BJ (cell line): Measurements from ENCODE around the gene PKLR. TPM values are rescaled to one million over a fixed set of nuclear protein-coding genes. Genes with fewer than 3 reads are reported as not detected.
A peak's percentile ranks its signal among the peaks of the same experiment; 100 is the strongest.

Experiments used
- CTCF ChIA-PET: fragments of 350-600 bp; formaldehyde crosslinking; extraction: SDS; loops from one replicate; lab custom pipeline; 2021; ENCODE audit warnings: antibody characterized with exemption, inconsistent platforms; lab: Yijun Ruan, JAX
- POLR2A ChIA-PET: fragments of 300-600 bp; sonication (Branson Sonifier 250); formaldehyde crosslinking; extraction: SDS; loops from one replicate; lab custom pipeline; 2021; ENCODE audit warnings: antibody characterized with exemption; lab: Charles Lee
- DNase-seq: peaks from one replicate; pipeline ENCODE4 v3.0.0-alpha.2; 2011; ENCODE audit warnings: low read depth
- H3K27me3 ChIP-seq: 2 replicates; pipeline ENCODE4 v1.6.0; 2011; ENCODE audit warnings: low read length; ENCODE audit not compliant: control insufficient read depth, insufficient read depth
- H3K36me3 ChIP-seq: 2 replicates; pipeline ENCODE4 v1.5.1; 2011; ENCODE audit warnings: low read length; ENCODE audit not compliant: control insufficient read depth, insufficient read depth
- H3K4me3 ChIP-seq: 2 replicates; pipeline ENCODE4 v1.5.1; 2011; ENCODE audit warnings: low read depth, mild to moderate bottlenecking, control low read depth, low read length
- polyA plus RNA-seq: library from polyadenylated mRNA; depleted of rRNA; stranded (reverse); fragments of >200 nt; gene quantifications from 2 replicates; pipeline ENCODE4 v1.2.3, GENCODE V29; 2011
- TF ChIP-seq, protein P1 (sequence below): IDR thresholded peaks from 2 replicates; pipeline ENCODE4 v1.5.1; 2011; ENCODE audit warnings: low read depth, mild to moderate bottlenecking, control low read depth, inconsistent platforms, low read length, moderate library complexity; ENCODE audit not compliant: insufficient read depth

PKLR gene
- polyA plus RNA-seq, 1 experiment = 0.02 TPM

GRCh38 chr1:155327981-155328380, 26.7 kb upstream of the PKLR start:
- Histone ChIP-seq H3K36me3 (peaks cover 14% of the 10 kb centered on the region), H3K4me3 (no peak overlapping the region), H3K27me3 (no peaks in the 10 kb centered on the region)
- ChIA-PET POLR2A (no interaction called here), CTCF (interaction anchor here (1.0 to 3.6 kb wide), 2 partner anchors 78 to 134 kb away, joined by 3 to 26 read pairs; no protein-coding TSS in a partner anchor)
- TF ChIP-seq, protein P1, sequence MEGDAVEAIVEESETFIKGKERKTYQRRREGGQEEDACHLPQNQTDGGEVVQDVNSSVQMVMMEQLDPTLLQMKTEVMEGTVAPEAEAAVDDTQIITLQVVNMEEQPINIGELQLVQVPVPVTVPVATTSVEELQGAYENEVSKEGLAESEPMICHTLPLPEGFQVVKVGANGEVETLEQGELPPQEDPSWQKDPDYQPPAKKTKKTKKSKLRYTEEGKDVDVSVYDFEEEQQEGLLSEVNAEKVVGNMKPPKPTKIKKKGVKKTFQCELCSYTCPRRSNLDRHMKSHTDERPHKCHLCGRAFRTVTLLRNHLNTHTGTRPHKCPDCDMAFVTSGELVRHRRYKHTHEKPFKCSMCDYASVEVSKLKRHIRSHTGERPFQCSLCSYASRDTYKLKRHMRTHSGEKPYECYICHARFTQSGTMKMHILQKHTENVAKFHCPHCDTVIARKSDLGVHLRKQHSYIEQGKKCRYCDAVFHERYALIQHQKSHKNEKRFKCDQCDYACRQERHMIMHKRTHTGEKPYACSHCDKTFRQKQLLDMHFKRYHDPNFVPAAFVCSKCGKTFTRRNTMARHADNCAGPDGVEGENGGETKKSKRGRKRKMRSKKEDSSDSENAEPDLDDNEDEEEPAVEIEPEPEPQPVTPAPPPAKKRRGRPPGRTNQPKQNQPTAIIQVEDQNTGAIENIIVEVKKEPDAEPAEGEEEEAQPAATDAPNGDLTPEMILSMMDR = no peak
- DNase-seq = no peak

DNA sequence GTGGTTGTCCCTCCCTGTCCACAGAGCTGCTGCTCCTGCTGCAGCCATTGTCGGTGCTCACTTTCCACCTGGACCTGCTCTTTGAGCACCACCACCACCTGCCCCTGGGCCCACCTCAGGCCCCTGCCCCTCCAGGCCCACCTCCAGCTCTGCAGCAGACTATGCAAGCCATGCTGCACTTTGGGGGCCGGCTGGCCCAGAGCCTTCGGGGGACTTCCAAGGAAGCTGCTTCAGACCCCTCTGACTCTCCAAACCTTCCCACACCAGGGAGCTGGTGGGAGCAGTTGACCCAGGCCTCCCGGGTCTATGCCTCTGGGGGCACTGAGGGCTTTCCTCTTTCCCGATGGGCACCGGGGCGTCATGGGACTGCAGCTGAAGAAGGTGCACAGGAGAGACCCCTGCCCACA, 25.4 kb upstream of the PKLR start:
- POLR2A ChIA-PET = no interaction called here
- Histone ChIP-seq H3K27me3 (no peaks in the 10 kb centered on the region), H3K36me3 (peaks cover 14% of the 10 kb centered on the region), H3K4me3 (no peak overlapping the region)
- CTCF ChIA-PET = interaction anchor here (3.6 kb wide), 1 partner anchor 76 kb away, joined by 26 read pairs; no protein-coding TSS in a partner anchor
- no peak for DNase-seq
- TF ChIP-seq, protein P1 = no peak

DNA sequence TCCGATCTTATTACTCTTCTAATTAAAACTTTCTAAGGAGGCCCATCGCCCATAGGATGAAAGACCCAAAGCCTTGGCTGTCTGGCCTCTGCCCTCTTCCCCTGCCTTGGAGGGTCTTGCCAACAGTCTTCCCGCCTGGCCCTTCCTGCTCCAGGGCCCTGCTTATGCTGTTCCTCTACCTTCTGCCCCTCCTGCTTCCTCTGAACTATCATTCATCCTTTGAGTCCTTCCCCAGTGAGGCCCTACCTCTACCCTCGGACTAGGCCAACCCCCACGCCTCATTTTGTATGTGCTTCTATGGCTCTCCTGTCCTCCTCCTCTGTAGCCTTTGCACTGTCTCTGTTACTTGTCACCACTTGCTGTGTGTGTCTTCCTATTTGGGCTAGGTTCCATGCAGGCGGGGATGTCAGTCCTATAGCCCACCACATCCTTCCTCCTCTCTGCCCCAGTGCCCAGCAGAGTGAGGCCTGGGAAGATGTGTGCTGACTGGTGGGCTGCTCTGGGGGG, 24.8 kb upstream of the PKLR start:
- no peak overlapping the region for H3K4me3 ChIP-seq
- peaks cover 12% of the 10 kb centered on the region for H3K36me3 ChIP-seq
- TF ChIP-seq, protein P1 = no peak
- no peaks in the 10 kb centered on the region for H3K27me3 ChIP-seq
- ChIA-PET POLR2A (no interaction called here), CTCF (interaction anchor here (1.3 to 3.6 kb wide), 2 partner anchors 9 to 76 kb away, joined by 3 to 26 read pairs; no protein-coding TSS in a partner anchor)
- no peak for DNase-seq

DNA sequence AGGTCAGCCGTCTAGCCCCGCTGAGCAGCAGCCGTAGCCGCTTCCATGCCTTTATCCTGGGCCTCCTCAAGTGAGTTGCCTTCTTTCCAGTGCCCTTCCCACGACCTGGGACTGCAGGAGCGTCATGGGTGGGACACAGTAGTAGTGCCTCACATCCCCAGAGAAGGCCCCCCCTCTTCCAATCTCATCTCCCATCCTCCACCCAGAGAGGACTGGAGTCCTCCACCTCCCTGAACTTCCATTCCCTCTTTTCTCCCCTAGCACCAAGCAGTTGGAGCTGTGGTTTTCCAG, 24.3 kb upstream of the PKLR start:
- CTCF ChIA-PET = interaction anchor here (0.9 to 4.3 kb wide), 5 partner anchors 9 to 82 kb away, joined by 3 to 54 read pairs (median 7); no protein-coding TSS in a partner anchor
- no peaks in the 10 kb centered on the region for H3K27me3 ChIP-seq
- POLR2A ChIA-PET = no interaction called here
- H3K36me3 ChIP-seq = peaks cover 9% of the 10 kb centered on the region
- peak overlapping the region; percentile 66 for H3K4me3 ChIP-seq
- no peak for DNase-seq
- TF ChIP-seq, protein P1 = no peak

DNA sequence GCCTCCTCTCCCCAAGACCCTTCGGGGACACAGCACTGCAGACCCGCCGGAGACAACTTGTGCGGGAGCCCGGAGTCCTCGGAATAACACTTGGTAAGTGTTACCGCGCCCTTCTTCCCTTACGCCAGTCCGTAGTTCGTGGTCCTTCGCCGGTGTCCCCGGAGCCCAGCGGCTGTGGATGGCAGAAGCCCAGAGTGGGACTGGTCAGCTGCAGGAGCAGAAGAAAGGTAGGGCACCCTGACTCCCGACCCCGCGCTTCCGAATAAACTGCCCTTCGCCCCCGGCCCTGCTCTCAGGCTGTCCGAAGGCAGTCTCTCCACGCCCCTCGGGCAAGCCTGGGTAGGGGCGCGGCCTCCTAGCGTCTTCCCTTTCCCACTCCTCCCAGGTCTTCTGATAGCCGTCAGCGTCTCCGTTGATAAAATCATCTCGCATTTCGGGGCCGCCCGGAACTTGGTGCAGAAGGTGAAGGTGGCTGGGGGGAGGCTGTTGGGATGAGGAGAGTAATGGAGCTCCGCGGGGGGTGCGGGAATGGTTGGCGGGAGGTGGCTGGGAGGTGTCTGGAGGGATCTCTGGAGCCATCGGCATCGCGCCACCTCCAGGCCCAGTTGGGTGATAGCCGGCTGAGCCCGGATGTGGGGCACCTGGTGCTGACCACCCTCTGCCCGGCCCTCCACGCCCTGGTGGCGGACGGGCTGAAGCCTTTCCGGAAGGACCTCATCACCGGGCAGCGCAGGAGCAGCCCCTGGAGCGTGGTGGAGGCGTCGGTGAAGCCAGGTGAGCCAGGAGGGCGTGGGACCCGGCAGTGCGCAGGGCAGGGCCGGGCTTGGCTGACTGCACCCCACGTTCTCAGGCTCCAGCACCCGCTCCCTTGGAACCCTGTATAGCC, 23.7 kb upstream of the PKLR start:
- Histone ChIP-seq H3K4me3 (peak overlapping the region; percentile 66), H3K36me3 (peaks cover 3% of the 10 kb centered on the region), H3K27me3 (no peaks in the 10 kb centered on the region)
- CTCF ChIA-PET = interaction anchor here (0.9 to 4.3 kb wide), 13 partner anchors 10 to 270 kb away, joined by 3 to 54 read pairs (median 7); no protein-coding TSS in a partner anchor
- TF ChIP-seq, protein P1 = peak; percentile 65
- no peak for DNase-seq
- POLR2A ChIA-PET = no interaction called here
